NCI-H526 treated with DMSO at 0.1 percent for 48 hours (cell line): ENCODE measurements around the gene ZDHHC3.

Experiments
- DNase-seq: peaks from one replicate; lab custom pipeline; 2025; lab: John Stamatoyannopoulos, UW

ZDHHC3 gene

GRCh38 chr3:44893097-44893496 lies 82.9 kb downstream of the ZDHHC3 start:
- DNase-seq: no peak

GRCh38 chr3:44892689-44893088 lies 83.3 kb downstream of the ZDHHC3 start:
- no peak for DNase-seq

GRCh38 chr3:44890852-44891251 lies 85.1 kb downstream of the ZDHHC3 start:
- DNase-seq: no peak

- no peak for DNase-seq
These were observed 85.7 kb downstream of the ZDHHC3 start for GRCh38 chr3:44890258-44890657.

- no peak for DNase-seq
These were observed 88.9 kb downstream of the ZDHHC3 start for GRCh38 chr3:44887101-44887500.

GRCh38 chr3:44886561-44886960 lies 89.4 kb downstream of the ZDHHC3 start:
- no peak for DNase-seq

- no peak for DNase-seq
These were observed 90.4 kb downstream of the ZDHHC3 start for GRCh38 chr3:44885618-44886017.

- no peak for DNase-seq
These were observed 92.0 kb downstream of the ZDHHC3 start for GRCh38 chr3:44883999-44884431.

GRCh38 chr3:44883213-44883955 lies 92.6 kb downstream of the ZDHHC3 start:
- no peak for DNase-seq

GRCh38 chr3:44880284-44880683 lies 95.7 kb downstream of the ZDHHC3 start:
- DNase-seq: no peak

GRCh38 chr3:44877333-44877732 lies 98.6 kb downstream of the ZDHHC3 start:
- no peak for DNase-seq

- no peak for DNase-seq
These were observed 100.4 kb downstream of the ZDHHC3 start for GRCh38 chr3:44875596-44875995.
